Measurements from ENCODE around the gene WNT4. TPM values are rescaled to one million over a fixed set of nuclear protein-coding genes. Genes with fewer than 3 reads are reported as not detected.

WNT4 gene
- total and polyA plus RNA-seq, 9 of the 15 experiments (the other 6 are each of a cell fraction or from before 2014, with no cell fraction given), result 0.01 TPM; not detected in 8

- TF ChIP-seq THAP12 (CRISPR knock-in tag; IDR thresholded peaks at IDR 0.05) (no peak), AFF1 (IDR thresholded peaks at IDR 0.05; ENCODE audit: low read depth in 1 of 2, partially characterized antibody in 2 of 2) (no peak), ZNF76 (CRISPR knock-in tag; IDR thresholded peaks at IDR 0.05; ENCODE audit: borderline replicate concordance) (no peak), RBBP5 (IDR thresholded peaks at IDR 0.05; ENCODE audit: borderline replicate concordance, insufficient read depth, low read length, poor library complexity, severe bottlenecking) (no peak), ADNP (tag; IDR thresholded peaks at IDR 0.05) (0 out of 2 replicates have a peak, but pooled peaks have one; percentile 70), ARNT (IDR thresholded peaks at IDR 0.05) (no peak)
Observed at GRCh38 chr1:22164841-22165808, 22.2 kb upstream of the WNT4 start (continued).
